Erythroblast (primary cell): ENCODE measurements around the gene CBFB.

Experiments
- GATA1 ChIP-seq: IDR thresholded peaks from 2 replicates; pipeline ENCODE4 v1.6.1; 2011; ENCODE audit warnings: low read depth, mild to moderate bottlenecking, control low read depth, low read length, moderate library complexity
- POLR2A ChIP-seq: IDR thresholded peaks from 2 replicates; pipeline ENCODE4 v1.6.1; 2011; ENCODE audit warnings: mild to moderate bottlenecking, low read length

GRCh38 chr16:67016681-67017420, 12.1 kb upstream of the CBFB start:
- TF ChIP-seq POLR2A (no peak), GATA1 (no peak)
